Stimulated activated CD4-positive, alpha-beta T cell treated with anti-CD3 and anti-CD28 coated beads, Interleukin-4, amount 100 ng/mL, for 1 hour (primary cell): Measurements from ENCODE around the gene TTC7B.

Experiments
- DNase-seq: peaks from one replicate; pipeline ENCODE4 v3.0.0-alpha.2; 2020

The TTC7B gene

DNA sequence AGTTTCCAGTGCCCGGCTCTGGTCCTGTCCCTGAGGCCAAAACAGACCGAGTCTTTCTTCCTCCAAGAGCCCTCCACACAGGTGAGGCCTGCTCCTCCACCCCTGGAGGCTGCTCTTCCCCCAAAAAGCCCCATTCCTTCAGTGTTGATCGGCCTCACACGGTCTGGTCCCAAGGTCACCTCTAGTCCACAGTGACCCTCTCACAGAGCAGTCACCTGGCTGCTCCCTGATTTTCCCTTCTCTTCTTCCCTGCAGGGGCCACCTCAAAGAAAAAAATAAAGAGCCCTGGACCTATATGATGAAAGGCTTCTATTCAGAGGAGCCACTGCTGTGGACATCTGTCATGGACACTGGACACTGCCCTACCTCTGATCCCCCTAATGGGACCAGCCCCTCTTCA lies 42.5 kb downstream of the TTC7B start:
- no peak for DNase-seq

DNA sequence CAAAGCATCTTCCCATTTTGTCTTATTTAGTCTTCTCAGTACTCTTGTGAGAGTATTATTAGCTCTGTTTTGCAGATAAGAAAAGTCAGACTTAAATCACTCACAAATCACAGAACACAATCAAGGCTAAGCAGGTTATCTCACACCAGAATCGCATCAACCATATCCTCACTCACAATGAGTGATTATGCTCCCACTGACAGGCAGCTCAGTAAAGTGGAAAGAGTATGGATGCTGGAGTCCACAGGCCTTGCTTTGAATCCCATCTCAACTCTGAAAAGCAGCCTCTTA lies 43.1 kb downstream of the TTC7B start:
- no peak for DNase-seq

DNA sequence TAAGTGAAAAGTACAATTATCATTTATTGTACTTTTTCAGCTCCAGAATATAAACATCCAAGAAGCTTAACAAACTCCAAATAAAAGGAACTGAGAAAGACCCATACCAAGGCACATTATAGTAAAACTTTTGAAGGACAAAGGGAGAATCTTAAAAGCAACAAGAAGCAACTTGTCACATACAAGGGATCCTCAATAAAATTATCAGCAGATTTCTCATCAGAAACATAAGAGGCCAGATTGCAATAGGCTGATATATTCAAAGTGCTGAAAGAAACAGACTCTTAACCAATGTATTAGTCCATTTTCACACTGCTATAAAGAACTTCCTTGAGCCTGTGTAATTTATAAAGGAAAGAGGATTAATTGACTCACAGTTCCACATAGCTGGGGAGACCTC lies 48.3 kb downstream of the TTC7B start:
- DNase-seq: no peak

DNA sequence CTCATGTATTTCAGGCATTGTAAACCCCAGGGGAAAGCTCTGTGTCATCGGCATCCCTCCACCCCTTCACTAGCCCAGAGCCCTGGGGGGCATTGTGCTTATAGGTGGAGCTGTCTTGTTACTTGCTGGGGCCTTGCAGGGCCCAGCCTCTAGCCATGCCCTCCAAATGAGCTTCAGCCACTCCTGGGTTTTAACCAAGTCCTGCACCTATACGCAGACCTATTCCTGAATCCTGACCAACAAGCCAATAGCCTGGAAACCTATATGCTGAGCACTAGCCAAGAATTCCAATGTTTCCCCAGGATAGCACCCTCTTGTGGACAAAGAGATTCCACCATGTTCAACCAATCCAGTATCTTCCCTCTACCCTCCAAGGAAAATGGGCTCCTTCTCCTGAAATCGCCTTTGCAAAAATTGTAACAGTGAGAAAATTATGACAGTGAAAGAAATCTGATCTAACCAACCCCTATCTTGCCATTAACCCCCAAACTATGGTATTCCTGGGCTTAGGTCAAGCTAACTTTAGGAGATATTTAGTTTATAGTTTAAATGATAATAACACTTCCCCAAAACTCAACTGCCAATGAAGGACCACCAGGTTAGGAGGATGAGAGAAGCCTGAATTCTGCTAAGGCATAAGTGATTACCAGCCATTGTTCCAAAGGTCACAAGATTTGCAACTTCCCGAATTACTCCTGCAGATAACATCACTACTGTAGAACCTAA lies 55.5 kb downstream of the TTC7B start:
- DNase-seq: no peak

DNA sequence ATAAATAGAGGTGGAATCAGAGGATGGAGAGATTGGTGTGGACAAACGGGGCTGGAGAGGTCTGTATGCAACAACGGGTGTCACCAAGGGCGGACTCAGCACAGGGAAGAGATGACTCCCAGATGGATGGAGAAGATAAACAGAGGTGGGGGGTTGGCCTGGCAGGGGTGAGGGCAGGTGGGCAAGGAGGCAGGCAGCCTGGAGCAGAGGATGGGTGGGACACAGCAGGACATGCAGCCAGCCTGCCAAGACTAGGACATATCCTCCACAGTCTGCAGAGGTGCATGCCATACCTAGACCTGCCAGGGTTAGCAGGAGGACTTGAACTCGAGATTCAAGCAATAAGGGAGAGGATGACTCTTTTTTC lies 56.2 kb downstream of the TTC7B start:
- no peak for DNase-seq

DNA sequence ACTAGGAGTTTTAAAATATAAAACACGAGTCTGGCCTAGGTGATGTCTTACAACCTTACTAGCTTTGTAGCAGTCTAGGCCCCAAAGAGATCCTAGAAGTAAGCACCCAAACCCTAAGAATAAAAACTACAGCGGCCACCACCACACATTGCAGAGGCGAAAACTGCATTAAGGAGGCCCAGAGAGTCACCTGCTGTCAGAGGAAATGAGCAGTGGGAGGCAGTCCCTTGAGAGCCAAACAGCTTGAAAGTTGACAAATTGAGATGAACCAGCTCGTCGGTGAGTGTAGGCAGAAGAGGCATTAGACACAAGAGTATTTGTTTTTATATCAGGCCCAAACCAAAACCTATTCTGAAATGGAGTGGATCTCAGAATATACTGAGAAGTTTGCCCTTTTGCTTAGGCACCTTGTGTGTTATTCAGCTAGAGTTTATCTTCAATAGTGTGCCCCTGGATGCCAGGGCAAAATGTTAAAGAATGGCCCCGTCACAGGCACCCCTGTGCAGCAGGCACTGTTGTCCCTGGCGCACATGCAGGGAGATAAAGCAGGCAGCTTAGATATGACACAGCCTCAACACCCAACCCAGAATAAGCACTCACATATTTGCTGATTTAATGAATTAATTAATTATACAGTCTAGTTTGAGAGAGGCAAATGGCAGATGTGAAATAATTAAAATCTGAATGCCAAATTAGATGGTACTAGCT lies 56.7 kb downstream of the TTC7B start:
- no peak for DNase-seq

DNA sequence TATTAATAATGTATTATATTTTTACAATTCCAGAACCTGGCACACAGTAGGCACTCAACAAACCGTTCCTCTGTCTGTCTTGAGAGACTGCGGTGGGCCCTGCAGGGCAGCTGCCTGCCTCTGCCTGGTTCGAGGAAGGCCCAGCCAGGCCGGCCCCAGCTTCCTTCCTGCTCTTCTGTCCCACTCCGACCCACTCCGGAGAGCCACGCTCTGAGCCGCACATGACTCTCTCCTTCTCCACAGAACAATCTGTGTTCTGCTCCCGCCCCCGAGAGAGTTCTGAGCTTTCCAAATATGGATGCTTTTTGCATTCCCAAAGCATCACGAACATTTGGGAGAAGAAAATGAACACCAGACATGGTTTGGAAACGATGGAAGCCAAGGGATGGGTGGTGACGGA lies 57.3 kb downstream of the TTC7B start:
- DNase-seq: peak; percentile 21

DNA sequence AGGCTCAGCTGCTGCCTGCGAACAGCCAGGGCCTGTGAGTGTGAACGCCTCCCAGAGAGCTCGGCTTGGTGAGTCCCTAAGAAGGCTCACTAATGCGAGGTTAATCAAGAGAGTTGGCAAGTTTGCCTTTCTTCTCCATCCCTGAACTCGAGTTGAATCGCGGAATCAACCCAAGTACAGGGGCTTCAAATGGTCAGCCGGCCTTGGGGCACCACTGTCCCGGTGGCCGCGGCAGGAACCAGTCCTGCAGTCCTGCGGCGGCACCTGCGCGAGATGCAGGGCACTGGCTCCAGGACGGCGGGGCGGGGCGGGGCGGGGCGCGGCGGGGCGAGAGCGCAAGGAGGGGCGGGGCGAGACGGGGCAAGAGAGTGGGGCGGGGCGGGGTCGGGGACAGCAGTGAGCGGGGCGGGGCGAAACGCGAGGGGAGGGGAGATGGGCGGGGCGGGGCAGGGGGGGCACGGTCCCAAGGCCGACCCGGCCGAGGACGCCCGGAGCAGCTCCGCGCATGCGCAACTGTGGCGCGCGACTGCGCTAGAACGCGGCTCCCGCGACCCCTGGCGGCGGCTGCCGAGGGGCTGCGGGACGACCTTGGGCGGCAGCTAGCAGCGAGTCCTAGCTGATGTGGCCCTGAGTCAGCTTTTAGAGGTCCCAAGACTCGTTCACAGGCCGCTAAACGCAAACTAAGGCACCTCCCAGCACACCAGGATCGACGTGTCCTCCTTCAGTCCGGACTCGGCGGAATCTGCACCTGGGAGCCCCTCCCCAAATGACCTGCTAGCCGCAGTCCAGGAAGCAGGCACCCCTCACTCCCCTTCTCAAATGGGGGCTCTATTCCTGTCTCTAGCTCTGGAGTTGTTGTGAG lies 58.0 kb downstream of the TTC7B start:
- DNase-seq: peak; percentile 94

DNA sequence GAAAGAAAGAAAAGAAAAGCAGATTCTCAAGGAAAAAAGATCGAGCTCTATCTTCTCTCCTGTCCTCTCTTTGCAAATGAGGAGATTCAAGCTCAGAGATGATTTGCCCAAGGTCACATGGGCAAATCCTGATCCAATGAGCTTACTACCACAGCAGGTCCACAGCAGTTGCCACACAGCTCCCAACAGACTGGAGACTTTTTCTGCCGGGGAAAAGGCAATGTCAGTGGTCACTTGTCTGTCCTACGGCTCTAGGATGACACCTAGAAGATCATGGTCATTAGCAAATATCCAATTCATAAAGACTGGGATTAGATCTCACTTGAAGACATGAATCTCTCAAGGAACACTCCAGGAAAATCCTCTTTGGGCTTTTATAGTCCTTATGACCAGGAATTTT lies 58.8 kb downstream of the TTC7B start:
- DNase-seq: no peak

DNA sequence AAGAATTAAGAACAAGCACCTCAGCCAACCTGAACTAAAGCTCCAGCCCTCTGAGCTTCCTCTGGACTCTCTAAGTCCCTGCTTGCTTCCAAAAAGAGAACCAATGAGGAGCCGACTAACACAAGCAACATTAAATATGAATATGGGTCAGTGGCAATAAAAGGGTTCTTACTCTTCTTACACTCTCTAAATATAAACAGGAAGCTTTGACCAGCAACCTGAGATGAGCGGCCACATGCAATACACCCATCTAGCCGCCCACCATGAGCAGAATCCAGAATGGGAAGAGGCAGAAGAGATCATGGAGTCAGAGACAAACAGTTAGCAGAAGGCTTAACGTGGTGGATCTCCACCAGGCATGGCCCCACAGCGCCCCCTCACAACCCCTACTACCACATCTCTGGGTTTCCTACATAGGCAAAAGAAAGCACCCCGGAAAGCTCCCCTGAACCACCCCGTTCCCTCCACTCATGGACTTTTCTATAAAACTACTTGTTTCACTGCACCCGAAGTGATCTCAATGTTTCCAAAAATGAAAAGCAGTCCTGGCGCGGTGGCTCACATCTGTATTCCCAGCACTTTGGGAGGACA lies 59.4 kb downstream of the TTC7B start:
- no peak for DNase-seq

DNA sequence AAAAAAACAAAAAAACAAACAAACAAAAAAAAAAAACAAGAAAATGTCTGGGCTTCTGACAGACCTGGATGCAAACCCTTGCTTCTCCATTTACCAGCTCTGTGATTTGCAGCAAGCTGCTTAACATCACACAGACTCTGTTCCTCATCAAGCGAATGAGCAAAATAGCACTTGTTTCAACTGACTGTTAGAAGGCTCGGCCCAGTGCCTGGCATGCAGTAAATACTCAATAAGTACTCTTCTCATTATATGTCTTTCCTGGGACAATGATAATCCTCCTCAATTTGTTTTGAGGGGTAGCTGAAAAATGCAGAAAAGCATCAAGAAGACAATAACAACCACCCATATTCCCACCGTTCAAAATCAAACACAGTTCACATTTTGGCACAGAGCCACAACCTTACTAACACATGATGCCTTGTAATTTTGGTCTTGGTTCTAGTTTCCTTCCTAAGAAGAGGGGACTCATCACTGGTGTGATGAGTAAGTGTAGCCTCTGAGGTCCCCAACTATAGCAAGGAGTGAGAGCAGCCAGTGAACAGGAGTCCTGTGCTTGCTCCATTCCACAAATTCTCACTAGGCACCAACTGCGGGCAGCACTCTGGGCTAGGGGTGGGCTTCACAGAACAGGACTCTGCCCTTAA lies 60.4 kb downstream of the TTC7B start:
- DNase-seq: no peak

DNA sequence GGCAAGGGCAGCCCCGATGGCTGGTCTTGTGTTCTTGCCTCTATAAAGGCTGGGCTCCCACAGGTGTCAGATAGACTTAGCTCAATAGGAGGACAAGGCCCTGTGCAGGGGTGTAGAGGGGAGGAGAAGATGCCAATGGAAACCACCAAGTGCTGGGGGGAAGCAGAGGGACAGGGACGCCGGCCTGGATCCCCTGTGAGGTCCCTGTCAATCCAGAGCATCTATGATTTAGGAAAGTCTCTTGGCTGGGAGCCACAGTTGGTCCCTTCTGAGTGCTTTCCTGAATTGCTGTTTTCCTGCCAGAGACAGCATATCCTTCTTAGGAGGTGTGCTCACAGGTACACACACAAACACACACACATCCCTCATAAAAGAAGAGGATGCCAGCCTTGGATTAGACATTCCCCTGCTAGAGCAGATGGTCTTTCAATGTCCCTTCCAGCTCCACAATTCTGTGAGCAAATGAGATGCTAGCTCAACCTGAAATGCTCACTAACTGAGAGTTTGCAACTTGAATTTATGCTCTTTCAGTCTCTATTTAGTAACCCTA lies 62.7 kb downstream of the TTC7B start:
- DNase-seq: no peak

DNA sequence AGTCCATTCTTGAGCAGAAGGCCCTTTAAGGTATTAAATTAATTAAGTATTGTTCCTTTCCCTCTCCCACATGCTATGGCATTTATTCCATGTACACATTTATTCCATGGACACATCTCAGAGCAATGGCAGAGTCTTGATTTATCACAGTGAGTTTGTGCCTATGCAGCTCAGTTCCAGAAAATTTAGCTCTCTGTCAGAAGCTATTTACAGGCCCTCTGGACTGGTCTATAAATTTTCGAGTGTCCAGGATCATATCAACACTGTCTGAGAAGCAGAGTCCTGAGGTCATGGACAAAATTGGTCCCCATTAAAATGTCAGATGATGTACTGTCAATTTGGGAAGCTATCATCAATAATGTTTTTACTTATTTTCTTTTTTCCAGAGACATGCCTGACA lies 65.5 kb downstream of the TTC7B start:
- no peak for DNase-seq

DNA sequence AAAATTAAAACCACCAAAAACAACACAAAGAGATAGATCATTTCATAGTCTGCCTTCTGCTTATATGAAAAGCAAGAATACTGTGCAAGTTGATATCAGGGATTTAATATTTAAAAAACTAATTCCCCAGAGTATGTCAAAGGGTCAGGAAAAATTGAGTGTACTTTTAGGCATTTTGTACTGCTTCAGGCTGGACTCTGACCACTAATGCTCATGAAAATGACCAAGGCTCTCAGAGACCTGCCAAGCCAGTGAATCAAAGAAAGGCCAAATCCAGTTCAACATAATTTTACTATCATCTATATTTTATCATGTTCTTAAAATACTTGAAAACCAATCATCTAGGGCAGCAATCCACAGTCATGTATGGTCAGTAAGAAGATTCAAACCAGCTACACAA lies 66.0 kb downstream of the TTC7B start:
- DNase-seq: no peak

DNA sequence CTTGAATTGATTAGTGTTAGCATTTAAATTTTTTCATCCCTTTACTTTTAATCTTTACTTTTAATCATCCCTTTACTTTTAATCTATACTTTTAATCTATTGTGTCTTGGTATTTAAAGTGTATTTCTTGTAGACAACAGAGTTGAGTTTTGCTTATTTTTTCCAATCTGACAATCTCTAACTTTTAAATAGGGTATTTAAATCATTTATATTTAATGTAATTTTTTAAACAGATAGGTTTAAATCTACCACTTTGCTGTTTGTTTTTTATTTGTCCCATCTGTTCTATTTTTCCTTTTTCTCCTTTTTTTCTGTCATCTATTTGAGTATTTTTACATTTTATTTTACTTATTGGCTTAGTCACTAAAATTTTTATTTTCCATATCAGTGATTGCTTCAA lies 68.3 kb downstream of the TTC7B start:
- DNase-seq: no peak

DNA sequence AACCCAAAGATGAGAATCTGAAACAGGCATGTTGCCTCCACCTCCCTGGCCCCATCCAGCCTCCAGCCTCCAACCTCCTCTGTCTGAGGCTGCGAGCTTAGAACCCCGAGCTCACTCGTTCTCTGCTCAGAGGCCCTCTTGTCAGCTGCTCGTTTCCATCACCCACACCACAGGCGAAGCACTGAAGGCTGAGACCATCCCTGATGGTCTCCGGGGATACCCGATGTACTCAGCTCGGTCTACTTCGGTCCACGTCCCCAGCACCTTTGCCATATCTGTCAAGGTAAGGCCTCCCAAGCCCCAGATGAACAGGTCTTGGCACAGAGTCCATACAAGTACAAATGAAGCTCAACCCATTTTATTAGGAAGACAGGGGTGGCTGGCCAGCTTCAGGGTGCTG lies 72.4 kb downstream of the TTC7B start:
- DNase-seq: no peak

DNA sequence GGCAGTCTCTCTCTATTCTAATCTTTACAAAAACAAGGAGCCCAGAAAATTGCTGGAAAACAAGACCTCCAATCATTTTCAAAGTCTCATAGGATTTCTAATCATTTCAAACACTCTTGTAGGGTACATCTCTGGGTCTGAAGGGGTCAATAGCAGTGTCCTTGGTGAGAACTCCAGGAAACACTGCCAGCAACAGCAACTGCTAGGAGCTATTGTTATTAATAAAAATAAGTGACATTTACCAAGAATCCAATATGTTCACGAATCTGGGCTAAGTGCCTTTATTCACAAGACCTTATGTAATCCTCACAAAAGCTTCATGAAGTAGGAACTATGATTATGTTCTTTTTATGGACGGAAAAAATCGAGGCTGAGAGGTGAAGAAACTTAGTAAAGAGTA lies 72.8 kb downstream of the TTC7B start:
- DNase-seq: no peak

DNA sequence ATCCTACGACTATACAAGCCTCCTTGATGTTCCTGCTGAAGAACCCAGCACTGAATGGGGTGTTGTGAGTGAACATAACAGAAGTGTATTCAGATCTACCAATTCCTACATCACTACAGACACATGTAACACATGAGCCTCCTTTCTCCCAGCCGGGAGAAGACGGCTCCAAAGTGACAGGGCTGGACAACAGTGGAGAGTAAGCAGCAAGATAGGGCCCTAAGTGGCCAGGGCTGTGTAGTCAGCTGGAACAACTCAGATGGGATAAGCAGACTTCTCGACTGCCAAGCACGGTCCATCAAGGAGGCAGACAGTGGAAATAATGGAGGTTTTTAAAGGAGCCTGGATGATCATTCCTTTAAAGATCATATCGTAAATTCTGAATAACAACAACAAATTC lies 73.5 kb downstream of the TTC7B start:
- no peak for DNase-seq

DNA sequence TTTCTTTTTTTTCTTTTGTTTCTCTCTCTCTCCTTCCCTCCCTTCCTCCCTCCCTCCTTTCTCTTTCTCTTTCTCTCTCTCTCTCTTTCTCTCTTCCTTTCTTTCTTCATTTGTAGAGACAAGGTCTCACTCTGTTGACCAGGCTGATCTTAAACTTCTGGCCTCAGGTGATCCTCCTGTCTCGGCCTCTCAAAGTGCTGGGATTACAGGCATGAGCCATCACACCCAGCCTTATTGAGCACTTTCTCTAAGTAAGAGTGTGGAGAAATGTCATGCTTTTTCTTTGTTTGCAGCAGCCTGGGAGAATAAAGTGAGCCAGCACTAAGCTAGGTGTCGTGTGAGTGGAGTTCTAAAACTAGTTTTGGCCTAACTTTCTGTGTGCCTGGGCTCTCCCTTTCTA lies 74.0 kb downstream of the TTC7B start:
- DNase-seq: no peak

DNA sequence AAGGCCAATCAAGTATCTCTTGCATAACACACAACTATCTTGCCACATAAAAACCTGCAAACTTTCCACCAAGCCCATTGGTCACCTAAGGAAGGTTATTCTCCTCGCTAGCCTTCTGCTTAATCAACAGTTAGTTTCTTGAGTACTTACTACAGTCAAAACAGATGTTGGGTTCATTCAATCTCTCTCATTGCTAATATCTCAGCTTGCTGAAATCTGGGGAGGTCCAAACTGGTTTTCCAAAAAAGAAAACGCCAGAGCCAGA lies 74.6 kb downstream of the TTC7B start:
- no peak for DNase-seq

DNA sequence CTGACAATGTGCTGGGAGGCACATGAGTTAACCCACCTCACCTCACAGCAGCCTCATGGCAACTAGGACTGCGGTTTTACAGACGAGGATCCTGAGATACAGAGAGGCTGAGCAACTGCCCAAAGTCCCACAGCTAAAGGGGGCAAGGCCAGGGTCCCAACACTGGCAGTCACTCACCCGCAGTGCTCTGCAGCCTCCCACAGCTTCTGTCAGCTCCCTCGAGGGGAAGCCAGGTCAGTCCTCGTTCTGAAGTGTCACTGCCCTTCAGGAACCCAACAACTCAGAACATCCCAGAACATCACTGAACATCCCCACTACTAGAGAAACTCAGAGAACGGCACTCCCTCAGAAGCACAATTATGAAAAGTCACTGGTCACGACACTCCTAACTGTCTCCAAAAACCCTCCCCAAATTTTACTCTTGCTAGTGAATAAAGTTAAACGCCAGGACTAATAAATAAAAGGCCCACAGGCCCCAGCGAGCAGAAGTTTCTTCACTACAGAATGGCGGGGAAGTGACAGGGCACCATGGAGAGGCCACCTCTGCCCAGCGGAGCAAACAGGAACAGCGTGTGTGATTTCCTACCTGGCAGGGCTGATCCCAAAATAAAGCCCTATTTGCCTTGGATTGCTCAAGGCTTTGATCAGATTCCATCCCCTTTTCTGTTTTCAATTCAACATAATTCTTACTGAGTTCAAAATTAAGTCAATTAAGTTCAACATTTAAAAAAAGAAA lies 75.1 kb downstream of the TTC7B start:
- no peak for DNase-seq

DNA sequence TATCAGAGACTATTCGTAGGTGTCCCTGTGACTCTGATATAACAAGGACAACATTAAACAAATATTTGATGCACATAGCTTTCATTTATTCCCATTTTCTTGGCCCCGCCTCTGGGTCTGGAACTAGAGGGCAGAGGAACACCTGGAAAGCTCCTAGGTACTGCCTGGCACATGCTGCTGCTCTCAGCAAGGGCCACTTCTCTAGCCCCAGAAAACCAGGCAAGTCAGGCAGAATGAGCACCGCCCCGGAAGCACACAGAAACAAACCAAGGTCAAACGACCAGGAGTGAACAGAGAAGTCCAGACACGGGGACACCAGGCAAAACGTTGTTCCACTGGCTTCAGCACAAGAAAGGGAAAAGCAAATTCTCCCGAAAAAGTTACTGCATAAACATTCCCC lies 76.1 kb downstream of the TTC7B start:
- no peak for DNase-seq
